Small intestine (tissue), 7 donors: ENCODE data around the gene PGBD4. TPM values are rescaled to one million over a fixed set of nuclear protein-coding genes. Genes with fewer than 3 reads are reported as not detected.

ENCODE experiments used
- DNase-seq, 2 donors: peaks; one replicate each; pipeline versions ENCODE4 v3.0.0 to v3.0.0-alpha.2; 2013
- FAIRE-seq: peaks from 2 replicates; lab custom pipeline; 2012; peaks lifted over from hg19 to GRCh38; lab: Jason Lieb, UNC
- H3K27ac ChIP-seq, 3 donors: one replicate each; pipeline ENCODE4 v1.5.1; 2013; ENCODE audit warnings: low read length in 2 of 3, mild to moderate bottlenecking in 2 of 3, control low read depth in 1 of 3, inconsistent platforms in 1 of 3, low read depth in 1 of 3, moderate library complexity in 1 of 3
- H3K27me3 ChIP-seq, 3 donors: one replicate each; pipeline ENCODE4 v1.6.1; 2013; ENCODE audit warnings: low read length in 3 of 3, inconsistent platforms in 1 of 3; ENCODE audit not compliant: control insufficient read depth in 3 of 3, insufficient read depth in 3 of 3
- H3K36me3 ChIP-seq, 3 donors: one replicate each; pipeline ENCODE4 v1.6.1; 2013; ENCODE audit warnings: low read length in 3 of 3, inconsistent platforms in 1 of 3, low read depth in 1 of 3, mild to moderate bottlenecking in 1 of 3, moderate library complexity in 1 of 3; ENCODE audit not compliant: control insufficient read depth in 3 of 3, insufficient read depth in 2 of 3
- H3K4me1 ChIP-seq, 3 donors: one replicate each; pipeline ENCODE4 v1.6.1; 2013; ENCODE audit warnings: low read length in 2 of 3, inconsistent platforms in 1 of 3, low read depth in 1 of 3, mild to moderate bottlenecking in 1 of 3, moderate library complexity in 1 of 3; ENCODE audit not compliant: control insufficient read depth in 3 of 3, insufficient read depth in 2 of 3
- H3K4me3 ChIP-seq, 3 donors: one replicate each; pipeline ENCODE4 v1.5.1; 2013; ENCODE audit warnings: low read length in 3 of 3, control low read depth in 1 of 3, inconsistent platforms in 1 of 3, low read depth in 1 of 3, mild to moderate bottlenecking in 1 of 3, moderate library complexity in 1 of 3
- H3K9me3 ChIP-seq, 2 donors: one replicate each; pipeline ENCODE4 v1.6.1; 2013; ENCODE audit warnings: low read depth in 1 of 2, low read length in 1 of 2; ENCODE audit not compliant: control insufficient read depth in 2 of 2, insufficient read depth in 1 of 2
- WGBS, 3 donors: extraction: QIAGEN DNeasy Blood & Tissue Kit; methylation state at CpG; one replicate each; pipeline ENCODE4 v1.1.7; 2013; 5-methylcytosine and 5-hydroxymethylcytosine counted together
- polyA plus RNA-seq, 4 donors: library from polyadenylated mRNA; stranded (reverse) in 3 of 4; unstranded in 1 of 4; fragments of 200-250 nt in 3 of 4; fragments of 120-200 nt in 1 of 4; gene quantifications; one replicate each; pipeline versions ENCODE4 v1.2.1 to v1.2.3, GENCODE V29; 2013
- donor health status: healthy with polysubstance abuse.
- donor health status: control.
- donor health status: control.
- donor health status: Bipolar disorder and iron deficiency.
- donor health status: healthy.

The PGBD4 gene
- polyA plus RNA-seq, 4 donors: 0.27 to 1.6 (median 0.98) TPM

GRCh38 chr15:34102175-34102925, 467 bp downstream of the PGBD4 start:
- H3K4me1 ChIP-seq: peaks cover 0 to 4% (median 0%) of the 10 kb centered on the region in 3 donors
- no peaks in the 10 kb centered on the region for H3K27me3 ChIP-seq
- H3K27ac ChIP-seq: peak overlapping the region; percentile 71 to 92 (median 91)
- FAIRE-seq (no peak), DNase-seq (no peak)
- peak overlapping the region; percentile 39 to 99 (median 96) for H3K4me3 ChIP-seq
- H3K36me3 ChIP-seq: peaks cover 0 to 5% (median 0%) of the 10 kb centered on the region in 3 donors
- peaks cover 0 to 8% of the 10 kb centered on the region in 2 donors for H3K9me3 ChIP-seq
- 25 to 28% (median 27%) methylated on average over 29 of the region's 29 CpGs for WGBS, 3 donors

- no peak for FAIRE-seq
- Histone ChIP-seq H3K27me3 (no peaks in the 10 kb centered on the region), H3K9me3 (peaks cover 0 to 8% of the 10 kb centered on the region in 2 donors), H3K36me3 (peaks cover 0 to 2% (median 0%) of the 10 kb centered on the region in 3 donors), H3K27ac (no peak overlapping the region), H3K4me3 (no peak overlapping the region), H3K4me1 (no peaks in the 10 kb centered on the region)
- WGBS, 3 donors: 63 to 94% (median 90%) methylated on average over 1 of the region's 1 CpG
- DNase-seq: no peak
Measured at GRCh38 chr15:34106423-34106822, 4.5 kb downstream of the PGBD4 start.

GRCh38 chr15:34107315-34107714, 5.4 kb downstream of the PGBD4 start:
- no peak for FAIRE-seq
- WGBS, 3 donors: 88 to 92% (median 90%) methylated on average over 2 of the region's 2 CpGs

GRCh38 chr15:34109797-34110663, 8.1 kb downstream of the PGBD4 start:
- FAIRE-seq (no peak), DNase-seq (peak in 1 of 2 donors; percentile 31)
- Histone ChIP-seq H3K36me3 (no peaks in the 10 kb centered on the region), H3K9me3 (no peaks in the 10 kb centered on the region), H3K4me1 (no peaks in the 10 kb centered on the region), H3K27ac (no peak overlapping the region), H3K27me3 (peaks cover 0 to 3% (median 0%) of the 10 kb centered on the region in 3 donors), H3K4me3 (no peak overlapping the region)
- WGBS, 3 donors: 66 to 71% (median 71%) methylated on average over 5 of the region's 5 CpGs

More at GRCh38 chr15:34107315-34107714, 5.4 kb downstream of the PGBD4 start:
- peaks cover 0 to 2% (median 0%) of the 10 kb centered on the region in 3 donors for H3K36me3 ChIP-seq
- H3K27ac ChIP-seq: no peak overlapping the region
- no peak overlapping the region for H3K4me3 ChIP-seq
- no peak for DNase-seq
- peaks cover 0 to 8% of the 10 kb centered on the region in 2 donors for H3K9me3 ChIP-seq
- H3K27me3 ChIP-seq: no peaks in the 10 kb centered on the region
- H3K4me1 ChIP-seq: no peaks in the 10 kb centered on the region

- DNase-seq: no peak
- Histone ChIP-seq H3K9me3 (no peaks in the 10 kb centered on the region), H3K36me3 (no peaks in the 10 kb centered on the region), H3K4me1 (no peaks in the 10 kb centered on the region), H3K4me3 (no peak overlapping the region), H3K27me3 (peaks cover 0 to 3% (median 0%) of the 10 kb centered on the region in 3 donors), H3K27ac (no peak overlapping the region)
- FAIRE-seq: no peak
- 64 to 68% (median 66%) methylated on average over 6 of the region's 6 CpGs for WGBS, 3 donors
Measured at GRCh38 chr15:34111488-34111887, 9.6 kb downstream of the PGBD4 start.

- no peak for FAIRE-seq
- DNase-seq: no peak
- Histone ChIP-seq H3K27ac (no peak overlapping the region), H3K9me3 (no peaks in the 10 kb centered on the region), H3K36me3 (no peaks in the 10 kb centered on the region), H3K4me1 (no peaks in the 10 kb centered on the region), H3K4me3 (no peak overlapping the region), H3K27me3 (peaks cover 0 to 3% (median 0%) of the 10 kb centered on the region in 3 donors)
- 48 to 50% (median 49%) methylated on average over 2 of the region's 2 CpGs for WGBS, 3 donors
Measured at GRCh38 chr15:34114215-34114614, 12.3 kb downstream of the PGBD4 start.

GRCh38 chr15:34114739-34115138, 12.9 kb downstream of the PGBD4 start:
- H3K27me3 ChIP-seq: peaks cover 0 to 3% (median 0%) of the 10 kb centered on the region in 3 donors
- H3K36me3 ChIP-seq: no peaks in the 10 kb centered on the region
- DNase-seq (no peak), FAIRE-seq (no peak)
- no peaks in the 10 kb centered on the region for H3K4me1 ChIP-seq
- no peaks in the 10 kb centered on the region for H3K9me3 ChIP-seq
- no peak overlapping the region for H3K4me3 ChIP-seq
- no peak overlapping the region for H3K27ac ChIP-seq
- WGBS, 3 donors: 74 to 87% (median 76%) methylated on average over 3 of the region's 3 CpGs

- 85 to 86% (median 85%) methylated on average over 2 of the region's 2 CpGs for WGBS, 3 donors
- FAIRE-seq: no peak
- H3K4me1 ChIP-seq: no peaks in the 10 kb centered on the region
- H3K9me3 ChIP-seq: no peaks in the 10 kb centered on the region
- no peaks in the 10 kb centered on the region for H3K36me3 ChIP-seq
- H3K27ac ChIP-seq: no peak overlapping the region
- H3K4me3 ChIP-seq: no peak overlapping the region
- H3K27me3 ChIP-seq: peaks cover 0 to 3% (median 0%) of the 10 kb centered on the region in 3 donors
- DNase-seq: no peak
Measured at GRCh38 chr15:34116620-34117019, 14.7 kb downstream of the PGBD4 start.
